CD4-positive, alpha-beta T cell treated with Interleukin-17A for 4 hours (primary cell): ENCODE measurements around the gene NINJ2.

ENCODE experiments used
- DNase-seq: peaks from one replicate; pipeline ENCODE4 v3.0.0-alpha.2; 2020; ENCODE audit warnings: mixed read lengths

Gene NINJ2

DNA sequence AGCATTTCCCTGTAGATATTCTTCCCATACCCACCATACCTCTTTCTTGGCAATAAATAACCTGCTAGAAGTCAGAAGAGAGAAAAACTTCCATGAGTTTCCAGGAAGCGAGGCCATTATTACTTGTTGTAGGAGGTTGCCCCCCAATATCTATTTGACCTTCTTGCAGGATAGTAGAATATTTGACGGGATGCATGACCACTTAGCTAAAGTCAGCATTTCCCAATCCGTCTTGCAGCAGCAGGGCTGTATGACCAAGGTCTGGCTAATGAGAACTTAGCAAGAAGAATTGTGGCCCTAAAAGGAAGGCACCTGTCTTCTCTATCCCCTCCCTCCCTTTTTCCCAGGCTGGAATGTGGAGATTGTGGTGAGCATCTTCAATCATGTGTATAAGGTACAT is 51.5 kb downstream of the NINJ2 start:
- DNase-seq = no peak

DNA sequence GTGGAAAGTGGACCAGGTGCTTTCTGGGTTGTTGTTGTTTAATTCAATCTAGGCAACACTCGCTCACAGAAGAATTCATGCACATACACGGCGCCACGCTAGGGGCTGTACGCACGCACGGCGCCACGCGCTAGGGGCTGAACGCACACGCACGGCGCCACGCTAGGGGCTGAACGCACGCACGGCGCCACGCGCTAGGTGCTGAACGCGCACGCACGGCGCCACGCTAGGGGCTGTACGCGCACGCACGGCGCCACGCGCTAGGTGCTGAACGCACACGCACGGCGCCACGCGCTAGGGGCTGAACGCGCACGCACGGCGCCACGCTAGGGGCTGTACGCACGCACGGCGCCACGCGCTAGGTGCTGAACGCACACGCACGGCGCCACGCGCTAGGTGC is 54.3 kb downstream of the NINJ2 start:
- no peak for DNase-seq

- DNase-seq = no peak
Measured at GRCh38 chr12:608413-608812, 54.8 kb downstream of the NINJ2 start.

DNA sequence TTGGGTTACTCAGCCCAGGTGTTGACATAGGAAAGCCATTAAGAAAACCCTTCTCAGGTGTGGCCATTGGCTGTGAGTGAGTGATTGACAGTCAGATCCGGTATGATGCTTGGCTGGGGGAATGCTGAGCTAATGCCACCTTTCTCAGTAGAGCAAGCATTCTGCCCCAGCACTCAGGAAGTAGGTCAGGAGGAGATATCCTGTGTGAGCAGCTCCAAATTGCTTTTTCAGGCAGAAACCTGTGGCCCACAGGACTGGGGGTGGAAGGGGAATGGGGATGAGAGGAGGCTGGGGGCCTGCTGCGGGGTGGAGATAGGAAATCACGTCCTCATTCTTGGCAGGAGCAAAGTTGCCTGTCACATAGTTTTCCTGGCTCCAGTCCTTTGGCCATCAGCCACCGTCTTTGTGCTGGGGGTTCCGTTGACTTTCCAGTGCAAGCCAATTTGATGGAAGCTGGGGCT is 55.7 kb downstream of the NINJ2 start:
- DNase-seq = peak; percentile 20

- DNase-seq = no peak
Measured at GRCh38 chr12:604956-605355, 58.3 kb downstream of the NINJ2 start.

DNA sequence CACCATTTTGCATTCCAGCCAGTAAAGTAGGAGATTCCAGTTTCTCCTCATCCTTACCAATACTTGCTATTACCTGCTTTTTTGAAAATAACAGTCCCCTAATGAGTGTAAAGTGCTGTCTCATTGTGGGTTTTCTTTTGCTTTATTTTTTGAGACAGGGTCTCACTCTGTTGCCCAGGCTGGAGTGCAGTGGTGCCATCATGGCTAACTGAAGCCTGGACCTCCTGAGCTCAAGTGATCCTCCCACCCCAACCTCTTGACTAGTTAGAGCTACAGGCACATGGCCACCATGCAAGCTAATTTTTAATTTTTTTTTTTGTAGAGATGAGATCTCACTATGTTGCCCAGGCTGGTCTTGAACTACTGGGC is 60.6 kb downstream of the NINJ2 start:
- no peak for DNase-seq

DNA sequence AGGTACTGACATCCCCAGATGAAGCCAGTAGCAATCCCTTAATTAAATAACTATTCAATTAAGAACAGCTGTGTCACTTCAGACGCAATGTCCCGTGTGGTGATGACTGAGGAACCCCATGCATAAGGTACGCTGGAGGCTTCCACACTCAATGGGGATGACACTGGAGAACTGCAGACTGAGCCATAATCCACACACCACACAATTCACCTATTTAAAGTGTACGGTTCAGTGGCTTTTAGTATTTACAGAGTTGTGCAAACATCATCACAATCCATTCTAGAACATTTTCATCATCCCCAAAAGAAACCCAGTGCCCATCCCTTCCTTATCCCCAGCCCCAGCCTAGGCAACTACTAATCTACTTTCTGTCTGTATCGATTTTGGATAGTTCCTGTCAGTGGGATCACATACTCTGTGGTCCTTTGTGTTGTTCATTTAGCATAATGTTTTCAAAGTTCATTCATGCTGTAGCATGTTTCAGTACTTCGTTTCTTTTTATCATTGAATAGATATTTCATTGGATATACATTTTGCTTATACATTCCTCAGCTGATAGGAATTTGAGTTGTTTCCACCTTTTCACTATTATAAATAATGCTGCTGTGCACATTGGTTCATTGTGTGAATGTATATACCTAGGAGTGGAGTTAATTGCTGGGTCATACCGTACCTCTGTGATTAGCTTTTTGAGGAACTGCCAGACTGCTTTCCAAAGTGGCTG is 61.1 kb downstream of the NINJ2 start:
- DNase-seq = no peak

GRCh38 chr12:599756-600155 is 63.5 kb downstream of the NINJ2 start:
- no peak for DNase-seq

- no peak for DNase-seq
Measured at GRCh38 chr12:597926-598568, 65.2 kb downstream of the NINJ2 start.

- DNase-seq = no peak
Measured at GRCh38 chr12:593396-594270, 69.6 kb downstream of the NINJ2 start.

- no peak for DNase-seq
Measured at GRCh38 chr12:592024-592505, 71.2 kb downstream of the NINJ2 start.

- DNase-seq = no peak
Measured at GRCh38 chr12:591167-592023, 71.8 kb downstream of the NINJ2 start.

DNA sequence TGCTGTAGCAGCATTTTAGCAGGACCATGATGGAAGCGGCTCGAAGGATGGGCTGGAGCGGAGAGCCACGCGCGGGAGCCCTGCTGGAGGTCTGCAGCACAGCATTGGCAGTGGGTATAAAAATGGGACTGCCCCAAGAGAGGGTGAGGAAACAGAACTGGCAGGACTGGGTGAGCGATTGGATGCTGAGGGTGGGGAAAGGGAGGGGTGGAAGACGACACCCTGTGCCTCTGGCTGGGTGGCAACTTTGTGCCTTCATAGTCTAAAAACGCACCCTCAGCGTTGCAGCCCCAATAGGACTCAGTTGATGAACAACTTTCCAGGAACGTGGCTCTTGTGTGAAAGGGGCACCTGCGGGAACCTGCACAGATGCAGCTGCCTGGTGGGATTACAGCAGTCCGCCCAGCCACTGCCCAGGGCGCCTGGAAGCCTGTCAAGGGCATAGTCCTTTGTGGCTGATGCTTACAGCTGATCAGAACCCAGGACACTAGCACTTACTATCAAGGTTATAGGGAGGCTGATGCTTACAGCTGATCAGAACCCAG is 73.0 kb downstream of the NINJ2 start:
- DNase-seq = no peak

DNA sequence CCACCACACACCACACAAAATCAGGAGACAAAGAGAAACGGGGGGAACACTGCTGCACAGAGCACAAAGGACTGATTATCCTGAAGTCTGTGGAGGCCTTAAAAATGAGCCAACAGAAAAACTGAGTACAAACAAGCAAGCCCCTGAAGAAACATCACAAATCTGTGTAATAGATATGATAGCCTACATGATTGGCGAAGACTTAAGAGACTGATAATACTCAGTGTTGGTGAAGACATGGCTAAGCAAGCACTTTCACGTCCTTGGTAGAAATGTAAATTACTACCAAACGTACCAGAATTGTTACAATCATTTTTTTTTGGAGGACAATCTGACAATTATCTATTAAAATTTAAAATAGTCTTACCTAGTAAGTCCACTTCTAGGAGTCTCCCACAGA is 74.6 kb downstream of the NINJ2 start:
- no peak for DNase-seq

GRCh38 chr12:588024-588322 is 75.3 kb downstream of the NINJ2 start:
- no peak for DNase-seq

- no peak for DNase-seq
Measured at GRCh38 chr12:587132-588023, 75.9 kb downstream of the NINJ2 start.

DNA sequence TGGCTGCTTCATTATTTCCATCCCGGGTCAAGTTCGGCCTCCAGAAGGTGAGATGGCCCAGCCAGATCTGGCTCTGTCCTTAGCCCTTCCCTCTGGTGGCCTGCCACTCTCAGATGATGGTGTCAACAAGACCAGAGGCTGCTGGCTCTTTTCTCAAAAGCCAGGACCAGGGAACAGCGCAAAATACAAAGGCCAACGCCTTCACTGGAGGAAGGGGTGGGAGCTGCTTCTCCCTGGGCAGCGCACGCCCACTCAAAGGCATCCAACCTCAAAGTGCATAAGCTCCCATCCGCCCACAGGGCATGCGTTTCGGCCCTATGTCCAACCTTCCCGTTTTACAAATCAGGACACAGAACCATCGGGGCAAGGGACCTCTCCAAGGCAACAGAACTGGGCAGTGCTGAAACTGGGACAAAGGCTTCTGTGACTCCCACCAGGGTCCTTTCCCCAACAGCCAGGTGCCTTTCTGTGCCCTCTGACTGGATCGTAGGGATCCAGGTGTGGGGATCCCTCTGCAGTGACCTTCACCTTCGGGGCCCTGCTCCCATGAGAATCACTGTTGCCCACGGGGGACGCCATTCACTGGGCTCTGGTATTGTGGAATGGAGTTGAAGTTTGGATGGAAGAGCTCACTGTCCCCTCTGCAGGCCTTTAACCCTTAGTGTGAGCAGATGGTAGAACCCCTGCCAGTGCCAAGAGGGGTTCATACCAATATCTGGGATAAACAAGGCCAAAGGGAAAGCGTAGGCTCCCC is 76.8 kb downstream of the NINJ2 start:
- DNase-seq = no peak

GRCh38 chr12:585062-586061 is 77.9 kb downstream of the NINJ2 start:
- no peak for DNase-seq

GRCh38 chr12:583251-583869 is 79.9 kb downstream of the NINJ2 start:
- DNase-seq = no peak
